Head of caudate nucleus (tissue), 42 donors: ENCODE measurements around the gene CSKMT.
"Not testable (repeated sequence)": the region's sequence is repeated elsewhere in the genome, so short reads cannot be mapped to it uniquely, and the experiment has no call there.

Source experiments
- DNase-seq, 42 donors: peaks; one replicate each; pipeline versions ENCODE4 v3.0.0 to v3.0.0-alpha.2; 2020 to 2021; ENCODE audit warnings: mixed read lengths in 7 of 42
- intact Hi-C: fragments of 100-400 bp; cut with DNase I; formaldehyde crosslinking; loops from one replicate; pipeline ENCODE4 v1.15.0; 2022

Gene CSKMT, protein sequence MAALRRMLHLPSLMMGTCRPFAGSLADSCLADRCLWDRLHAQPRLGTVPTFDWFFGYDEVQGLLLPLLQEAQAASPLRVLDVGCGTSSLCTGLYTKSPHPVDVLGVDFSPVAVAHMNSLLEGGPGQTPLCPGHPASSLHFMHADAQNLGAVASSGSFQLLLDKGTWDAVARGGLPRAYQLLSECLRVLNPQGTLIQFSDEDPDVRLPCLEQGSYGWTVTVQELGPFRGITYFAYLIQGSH

DNA sequence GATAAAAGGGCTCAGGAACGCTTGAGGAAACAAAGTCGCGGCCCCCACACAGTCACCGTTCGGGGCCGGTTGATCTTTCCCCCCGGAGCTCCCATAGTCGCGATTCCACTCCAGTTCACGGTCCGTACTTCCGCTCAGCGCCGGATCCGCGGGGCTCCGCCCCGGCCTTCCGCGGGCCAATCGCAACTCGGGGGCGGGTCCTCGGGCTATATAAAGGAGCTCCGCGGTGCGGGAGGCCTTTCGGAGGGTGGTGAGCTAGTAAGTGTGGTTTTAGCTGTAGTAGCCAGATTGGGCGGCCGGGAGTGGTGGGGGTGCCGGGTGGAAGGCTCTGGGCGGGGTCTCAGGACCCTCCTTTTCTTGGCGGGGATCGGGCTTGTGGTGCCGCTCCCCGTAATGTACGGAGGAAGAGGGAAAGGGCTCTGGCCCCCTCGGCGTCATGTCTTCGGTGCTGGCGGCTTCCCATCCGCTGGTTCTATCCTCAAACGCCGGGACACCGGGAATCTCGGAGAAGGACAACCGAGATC lies at the start of gene CSKMT, which contains the start of gene C11orf98:
Gene CSKMT, plus strand, starts transcription at position 238 of the 524 bp plus-strand sequence. CDS start 568 bp downstream, outside the sequence.
Gene C11orf98, minus strand, starts transcription at position 136 of the 524 bp plus-strand sequence. Its CDS starts 41 bp downstream, at position 95.
- DNase-seq = peak; percentile 92 to 99 (median 98)
- intact Hi-C loops = no loop called here

DNA sequence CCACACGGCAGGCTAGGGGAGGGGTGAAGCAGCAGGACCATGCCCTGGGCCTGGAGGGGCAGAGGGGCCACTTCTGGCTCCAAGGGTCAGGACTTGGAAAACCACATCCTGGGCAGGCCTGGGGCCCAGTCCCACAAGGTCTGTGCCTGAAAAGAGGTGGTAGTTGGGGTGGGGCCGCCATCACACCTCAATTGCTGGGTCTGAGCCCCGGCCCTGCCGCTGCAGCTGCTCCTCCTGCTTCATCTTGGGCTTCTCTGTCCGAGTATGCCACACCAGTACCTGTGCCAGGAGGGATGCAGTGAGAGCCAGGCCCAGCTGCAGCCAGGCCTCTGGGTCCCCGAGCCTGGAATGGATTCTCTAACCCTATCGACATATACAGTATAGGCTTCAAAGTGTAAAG lies 49.6 kb upstream of the CSKMT start:
- DNase-seq = no peak
- intact Hi-C loops = no loop called here

DNA sequence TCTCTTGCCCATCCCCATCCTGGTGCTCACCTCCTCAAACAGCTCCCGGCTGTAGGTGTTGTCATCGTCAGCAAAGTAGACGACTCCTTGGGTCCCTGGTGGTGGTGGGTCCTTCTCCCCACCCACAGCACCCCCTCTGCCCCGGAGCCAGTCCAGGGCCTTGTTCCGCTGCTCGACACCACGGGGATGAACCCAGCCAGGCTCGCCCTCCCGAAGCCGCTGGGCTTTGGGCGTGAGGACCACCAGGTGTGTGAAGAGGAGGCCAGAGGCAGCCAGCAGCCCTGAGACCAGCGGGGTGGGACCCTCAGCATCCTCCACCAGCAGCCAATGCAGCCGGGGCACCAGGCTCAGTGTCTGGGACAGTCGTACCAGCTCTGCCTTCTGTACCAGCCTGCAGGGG lies 48.2 kb upstream of the CSKMT start:
- intact Hi-C loops, DNase-seq: not testable (repeated sequence)

DNA sequence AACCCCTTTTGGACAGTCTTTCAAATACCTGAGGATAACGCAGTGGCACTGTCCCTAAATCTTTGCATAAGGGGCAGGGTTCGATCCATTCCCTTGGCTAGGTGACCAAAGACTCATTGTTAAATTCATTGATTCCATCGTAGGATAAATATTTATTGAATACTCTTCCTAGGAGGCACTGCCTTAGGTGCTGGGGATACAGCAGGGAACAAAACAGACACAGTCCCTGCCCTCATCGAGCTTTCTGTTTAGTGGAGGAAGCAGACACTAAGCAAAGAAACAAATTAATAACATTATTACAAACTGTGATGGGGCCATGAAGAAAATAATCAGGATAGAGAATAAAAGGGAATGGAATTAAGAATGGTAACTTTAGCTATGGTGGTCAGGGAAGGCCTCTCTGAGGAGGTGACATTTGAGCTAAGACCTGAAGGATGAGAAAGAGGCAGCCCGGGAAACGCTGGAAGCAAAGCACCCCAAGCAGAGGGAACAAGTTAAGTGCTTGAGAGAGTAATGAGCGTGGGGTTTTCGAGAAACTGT lies 44.0 kb upstream of the CSKMT start:
- intact Hi-C loops = no loop called here
- DNase-seq = no peak

DNA sequence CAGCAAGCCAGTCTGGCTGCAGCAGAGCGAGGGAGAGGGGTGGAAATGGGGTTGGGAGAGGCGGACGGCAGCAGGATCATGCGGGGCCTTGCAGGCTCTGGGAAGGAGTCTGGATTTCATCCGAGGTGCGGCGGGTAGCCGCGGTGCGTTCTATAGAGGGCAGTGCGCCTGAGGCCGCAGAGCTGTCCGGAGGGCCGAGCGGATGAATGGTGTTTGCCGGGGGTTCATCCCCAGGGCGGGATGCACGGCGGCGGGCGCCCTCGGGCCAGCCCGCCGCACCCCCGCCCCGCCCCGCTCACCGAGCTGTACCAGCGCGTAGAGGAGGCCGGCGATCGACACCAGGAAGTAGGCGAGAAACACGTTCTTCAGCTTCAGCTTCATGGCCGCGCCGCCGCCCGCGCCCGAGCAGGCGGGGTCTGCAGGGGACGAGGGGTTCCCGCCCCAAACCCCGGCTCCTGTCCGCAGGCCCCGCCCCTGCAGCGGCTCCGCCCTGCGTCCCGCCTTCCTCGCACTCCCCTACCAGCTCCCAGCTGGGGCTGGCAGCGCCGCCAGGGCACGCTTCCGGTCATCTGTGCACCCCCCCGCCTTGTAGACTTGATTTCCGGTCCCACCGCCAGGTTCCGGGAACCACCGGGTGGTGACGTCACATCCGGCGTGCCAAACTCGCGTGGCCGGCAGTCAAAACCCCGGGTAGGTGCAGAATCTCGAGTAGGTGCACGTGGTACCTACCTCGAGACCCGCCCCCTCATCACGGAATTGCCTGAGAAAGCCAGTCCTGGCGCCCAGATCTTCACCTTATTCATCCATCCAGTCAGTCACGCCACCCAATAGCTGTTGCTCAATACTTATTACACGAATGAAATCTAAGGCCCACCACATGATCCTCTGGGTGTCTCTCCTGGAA lies 43.3 kb upstream of the CSKMT start, which contains the start of gene B3GAT3:
Gene B3GAT3, minus strand, starts transcription at position 420 of the 904 bp plus-strand sequence. Its CDS starts 39 bp downstream, at position 381.
- peak; percentile 94 to 99 (median 98) for DNase-seq
- intact Hi-C loops = no loop called here

DNA sequence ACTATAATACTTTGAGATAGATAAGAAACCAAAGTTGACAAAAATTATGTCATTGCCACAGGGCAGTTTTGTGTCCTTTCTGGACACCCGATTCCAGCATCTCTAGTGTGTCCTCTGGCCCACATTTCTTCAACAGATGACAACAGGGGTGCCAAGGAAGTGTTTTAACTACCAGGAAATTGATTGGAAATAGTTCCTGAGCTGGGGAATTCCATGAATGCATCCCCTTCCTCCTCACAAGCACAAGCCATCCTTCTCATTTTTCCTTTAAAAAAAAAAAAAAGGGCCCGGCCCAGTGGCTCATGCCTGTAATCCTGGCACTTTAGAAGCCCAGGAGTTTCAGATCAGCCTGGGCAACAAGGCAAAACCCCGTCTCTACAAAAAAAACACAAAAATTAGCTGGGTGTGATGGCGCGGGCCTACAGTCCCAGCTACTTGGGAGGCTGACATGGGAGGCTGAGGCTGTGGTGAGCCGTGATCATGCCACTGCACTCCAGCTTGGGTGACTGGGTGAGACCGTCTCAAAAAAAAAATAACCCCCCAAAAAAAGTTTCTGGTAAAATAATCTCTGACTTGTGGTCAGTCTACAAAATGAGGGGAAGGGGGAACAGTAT lies 42.5 kb upstream of the CSKMT start:
- DNase-seq = no peak
- intact Hi-C loops = no loop called here

DNA sequence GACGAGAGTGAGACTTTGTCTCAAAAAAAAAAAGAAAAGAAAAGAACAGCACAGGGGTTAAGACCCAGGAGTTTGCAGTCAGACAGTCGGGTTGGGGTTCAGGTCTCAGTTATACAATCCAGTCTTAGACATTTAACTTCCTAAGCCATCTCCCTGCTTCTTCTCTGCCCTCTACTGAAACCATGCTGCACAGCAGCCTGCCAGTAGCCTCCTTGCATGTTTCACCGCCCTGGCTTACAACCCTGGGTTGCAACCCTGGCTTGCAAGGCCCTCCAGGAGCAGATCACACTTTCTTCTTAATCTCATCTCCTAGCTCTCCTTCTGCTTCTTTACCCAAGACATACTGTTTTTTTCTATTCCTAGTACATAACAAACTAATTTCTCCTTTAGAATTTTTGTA lies 37.4 kb upstream of the CSKMT start:
- DNase-seq = peak in 11 of 42 donors; percentile 23 to 64 (median 37)
- intact Hi-C loops = no loop called here

DNA sequence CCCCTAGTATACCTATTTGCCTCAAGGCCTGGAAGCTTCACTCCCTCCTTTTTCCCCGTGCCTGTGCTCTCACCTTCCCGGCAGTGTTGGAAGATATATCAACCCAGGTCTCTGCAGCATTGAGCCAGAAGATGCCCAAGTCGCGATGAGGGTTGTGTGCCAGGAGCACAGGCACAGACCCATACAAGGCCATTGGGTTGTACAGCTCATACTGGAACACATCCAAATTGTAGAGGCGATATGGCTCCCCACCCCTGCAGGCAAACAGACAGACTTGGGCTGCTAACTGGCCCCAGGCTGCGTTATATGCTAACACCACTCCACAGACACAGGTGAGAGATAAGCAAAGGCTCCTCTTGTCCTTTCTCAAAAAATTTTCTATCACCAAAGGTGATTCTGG lies 32.6 kb upstream of the CSKMT start:
- no peak for DNase-seq
- intact Hi-C loops = no loop called here

DNA sequence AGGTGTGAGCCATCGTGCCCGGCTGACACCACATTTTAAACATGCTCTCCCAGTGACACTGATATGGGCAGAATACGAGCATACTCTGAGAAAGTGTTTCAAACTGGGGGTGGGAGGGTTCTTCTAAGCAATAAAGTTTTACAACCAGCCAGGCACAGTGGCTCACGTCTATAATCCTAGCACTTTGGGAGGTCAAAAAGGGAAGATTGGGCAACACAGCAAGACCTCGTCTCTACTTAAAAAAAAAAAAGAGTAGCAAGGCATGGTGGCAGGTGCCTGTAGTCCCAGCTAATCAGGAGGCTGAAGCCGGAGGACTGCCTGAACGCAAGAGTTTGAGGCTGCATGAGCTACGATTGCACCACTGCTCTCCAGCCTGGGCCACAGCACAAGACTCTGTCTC lies 20.9 kb upstream of the CSKMT start:
- intact Hi-C loops = no loop called here
- no peak for DNase-seq

DNA sequence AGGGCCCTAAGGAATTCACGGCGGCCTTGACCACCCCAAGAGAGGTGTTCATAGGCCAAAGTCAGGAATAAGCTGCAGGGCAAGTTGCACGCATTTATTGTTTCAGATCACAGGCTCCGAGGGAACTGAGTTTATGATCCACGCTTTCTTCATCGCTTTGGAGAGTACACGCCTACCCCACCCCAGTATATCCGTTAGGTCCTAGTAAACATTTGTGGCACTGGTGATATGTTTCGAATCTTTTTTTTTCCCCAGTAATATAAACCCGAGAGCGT lies 19.5 kb upstream of the CSKMT start:
- no peak for DNase-seq
- intact Hi-C loops = no loop called here

DNA sequence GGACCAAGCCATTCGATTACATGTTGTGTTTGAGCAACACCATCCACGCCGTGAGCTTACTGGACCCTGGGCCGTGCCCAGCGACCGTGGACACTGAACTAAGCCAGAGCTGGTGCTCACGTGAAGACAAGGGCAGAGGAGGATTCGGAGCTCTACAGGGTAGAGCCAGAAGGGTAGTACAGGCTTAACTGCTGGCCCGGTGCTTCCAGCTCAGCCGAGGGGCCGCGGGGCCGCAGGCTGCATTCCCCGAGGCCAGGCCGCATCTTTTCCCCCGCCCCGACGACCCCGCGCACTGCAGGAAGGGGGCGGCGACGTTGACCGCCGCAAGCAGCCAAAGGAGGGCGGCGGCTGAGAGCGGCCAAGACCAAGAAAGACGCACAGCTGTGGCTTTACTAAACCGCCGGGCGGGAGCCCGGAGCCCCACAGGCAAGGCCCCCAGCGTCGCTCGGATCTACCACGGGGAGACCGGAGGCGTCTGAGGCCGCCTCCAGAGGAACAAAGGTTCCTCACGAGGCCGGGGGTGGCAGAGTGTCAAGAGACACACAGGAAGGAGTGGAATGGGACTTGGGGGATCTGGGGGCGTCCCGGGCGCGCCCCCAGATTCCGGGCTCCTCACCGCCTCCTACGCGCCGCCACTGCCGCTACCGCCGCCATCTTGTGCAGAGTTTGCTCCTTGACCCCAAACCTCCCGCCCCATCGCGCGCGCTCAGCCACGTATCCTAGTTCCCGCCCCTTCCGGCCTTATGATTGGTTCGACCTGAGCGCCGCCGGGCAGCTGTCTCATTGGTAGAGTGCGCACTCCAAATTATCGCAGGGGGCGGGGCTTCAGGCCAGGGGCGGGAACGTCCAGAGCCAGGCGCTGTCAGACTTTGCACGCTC lies 18.9 kb upstream of the CSKMT start, which contains the start of gene GANAB:
Gene GANAB, minus strand, starts transcription at position 668 of the 879 bp plus-strand sequence. Its CDS starts 14 bp downstream, at position 654.
- DNase-seq = peak; percentile 98 to 100 (median 99)
- intact Hi-C loops = no loop called here

DNA sequence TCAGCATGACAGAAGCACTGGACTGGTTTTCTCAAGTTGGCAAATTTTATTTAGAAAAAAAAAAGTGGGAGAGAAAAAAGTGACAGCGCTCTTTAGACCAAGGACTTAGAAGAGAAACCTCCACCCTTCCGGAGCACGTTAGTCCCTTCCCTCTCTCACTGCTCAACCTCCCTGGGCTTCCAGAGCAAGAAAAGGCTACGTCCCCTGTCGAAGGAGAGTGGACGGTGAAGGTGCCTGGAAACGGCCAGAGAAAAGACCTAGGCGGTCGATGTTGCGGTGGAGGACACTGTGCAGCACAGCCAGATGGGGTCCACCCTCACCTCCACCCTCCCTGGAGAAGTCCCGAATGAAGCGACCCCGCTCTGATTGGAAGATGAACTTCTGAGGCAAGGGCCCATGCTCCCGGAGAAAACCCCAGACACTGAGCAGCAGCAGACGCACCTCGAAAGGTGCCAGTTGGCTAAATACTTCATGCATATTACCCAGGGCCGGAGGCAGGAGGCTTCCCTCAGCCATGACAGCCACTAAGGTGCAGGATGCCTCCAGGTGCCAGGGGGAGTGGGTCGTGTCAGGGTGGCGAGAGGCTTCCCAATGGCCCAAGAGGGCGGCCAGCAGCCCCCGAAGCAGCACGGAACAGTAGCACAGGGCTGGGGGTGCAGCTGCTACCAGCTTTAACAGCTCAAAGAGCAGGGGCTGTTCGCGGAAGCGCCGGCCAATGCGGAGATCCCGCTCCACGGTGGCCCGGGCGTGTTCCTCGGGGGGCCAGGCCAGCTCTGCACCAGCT lies 18.1 kb upstream of the CSKMT start:
- intact Hi-C loops = no loop called here

DNA sequence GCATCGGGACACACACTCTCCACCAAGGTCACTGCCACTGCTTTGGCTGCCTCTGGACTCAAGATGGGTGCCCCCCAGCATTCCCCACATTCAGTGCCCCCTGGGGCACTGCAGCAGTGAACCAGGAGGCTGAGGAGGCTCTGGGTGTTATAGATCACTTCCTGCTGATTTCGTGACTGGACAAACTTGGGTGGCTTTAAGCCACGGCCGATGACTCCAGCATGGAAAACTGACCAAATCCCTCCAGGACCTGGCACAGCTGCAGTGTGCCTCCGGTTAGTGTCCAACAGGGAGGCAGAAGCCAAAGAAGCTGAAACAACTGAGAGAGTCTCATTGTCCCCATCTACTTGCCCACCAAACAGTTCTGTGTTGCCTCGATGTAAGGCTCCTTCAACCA lies 17.5 kb upstream of the CSKMT start:
- no peak for DNase-seq
- intact Hi-C loops = no loop called here

More for the DNA sequence above, 18.1 kb upstream of the CSKMT start:
- DNase-seq = peak in 3 of 42 donors; percentile 14 to 44 (median 24)

DNA sequence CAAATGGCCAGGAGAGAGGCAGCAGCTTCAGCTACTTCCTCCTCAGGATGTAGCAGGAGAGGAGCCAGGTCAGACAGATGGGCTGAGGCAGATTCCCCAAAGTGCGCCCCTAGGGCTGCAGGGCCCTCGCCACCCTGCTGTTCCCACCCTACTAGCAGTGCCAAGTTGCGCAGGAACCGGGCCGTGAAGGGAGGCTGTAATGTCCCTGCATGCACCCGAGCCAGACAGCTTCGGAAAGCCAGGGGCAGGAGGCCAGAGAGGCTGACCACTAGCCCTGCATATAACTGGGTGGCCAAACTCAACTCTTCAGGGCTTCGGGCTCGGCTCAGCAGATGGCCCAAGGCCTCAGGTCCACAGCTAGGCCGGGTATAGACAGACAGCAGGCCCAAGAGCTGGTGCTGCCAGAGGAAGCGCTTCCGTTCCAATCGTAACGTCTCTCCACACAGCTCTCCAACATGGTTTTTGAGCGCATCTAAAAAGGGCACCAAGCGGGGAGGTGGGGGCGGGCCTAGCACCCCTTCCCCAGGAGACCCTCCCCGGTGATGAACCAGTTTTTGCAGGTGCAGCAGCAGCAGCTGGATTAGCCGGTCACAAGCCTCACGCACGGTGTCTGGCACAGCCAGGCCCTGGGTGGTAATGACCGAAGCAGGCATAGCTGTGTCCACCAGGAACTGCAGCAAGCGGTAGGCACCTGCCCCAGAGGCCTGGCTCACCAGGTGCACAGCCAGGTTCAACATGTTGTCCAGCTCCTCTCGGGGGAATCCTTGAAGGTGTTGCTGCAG lies 16.7 kb upstream of the CSKMT start:
- no peak for DNase-seq
- intact Hi-C loops = no loop called here

DNA sequence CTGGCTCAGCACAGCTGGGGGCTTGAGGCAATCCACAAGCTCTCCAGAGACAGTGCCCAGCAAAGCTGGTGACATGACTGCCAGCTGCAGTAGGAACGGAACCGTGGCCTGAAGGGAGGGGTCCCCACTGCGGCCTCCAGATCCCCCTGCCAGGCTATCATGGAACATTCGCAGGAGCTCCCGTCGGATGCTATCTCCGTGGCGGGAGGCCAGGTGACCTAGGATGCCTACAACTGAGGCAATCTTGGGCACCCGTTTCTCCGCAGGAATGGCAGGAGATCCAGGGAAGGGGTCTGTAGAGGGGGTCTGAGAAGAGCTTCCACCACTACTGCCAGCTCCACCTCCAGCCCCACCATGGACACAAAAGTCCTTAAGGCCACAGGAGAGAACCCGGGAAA lies 16.1 kb upstream of the CSKMT start:
- intact Hi-C loops = no loop called here
- no peak for DNase-seq

DNA sequence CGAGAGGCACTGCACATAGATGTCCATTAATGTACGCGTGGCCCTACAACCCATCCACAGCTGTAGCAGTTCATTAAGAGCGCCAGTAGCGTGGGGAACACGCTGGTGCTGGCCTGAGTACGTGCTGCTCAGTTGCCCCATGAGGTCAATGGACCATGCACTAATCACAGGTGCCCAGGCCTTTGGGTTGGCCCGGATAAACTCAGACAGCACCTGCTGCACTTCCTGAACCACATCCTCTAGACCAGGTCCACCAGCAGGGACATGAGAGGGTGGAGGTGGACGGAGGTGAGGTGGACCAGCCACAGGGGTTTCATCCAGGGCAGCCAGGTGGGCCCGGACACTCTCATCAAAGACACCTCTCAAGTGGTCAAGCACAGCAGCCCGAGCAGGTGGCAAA lies 15.6 kb upstream of the CSKMT start:
- intact Hi-C loops = no loop called here
- no peak for DNase-seq

DNA sequence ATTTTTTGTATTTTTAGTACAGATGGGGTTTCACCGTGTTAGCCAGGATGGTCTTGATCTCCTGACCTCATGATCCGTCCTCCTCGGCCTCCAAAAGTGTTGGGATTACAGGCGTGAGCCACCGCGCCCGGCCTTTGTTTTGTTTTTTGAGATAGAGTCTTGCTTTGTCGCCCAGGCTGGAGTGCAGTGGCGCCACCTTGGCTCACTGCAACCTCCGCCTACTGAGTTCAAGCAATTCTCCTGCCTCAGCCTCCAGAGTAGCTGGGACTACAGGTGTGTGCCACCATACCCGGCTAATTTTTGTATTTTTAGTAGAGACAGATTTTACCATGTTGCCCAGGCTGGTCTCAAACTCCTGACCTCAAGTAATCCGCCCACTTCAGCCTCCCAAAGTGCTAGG lies 14.8 kb upstream of the CSKMT start:
- intact Hi-C loops, DNase-seq: not testable (repeated sequence)
